ENCODE results near the gene NAV3.
"Not testable (repeated sequence)": the region's sequence is repeated elsewhere in the genome, so short reads cannot be mapped to it uniquely, and the experiment has no call there.

Gene NAV3

DNA sequence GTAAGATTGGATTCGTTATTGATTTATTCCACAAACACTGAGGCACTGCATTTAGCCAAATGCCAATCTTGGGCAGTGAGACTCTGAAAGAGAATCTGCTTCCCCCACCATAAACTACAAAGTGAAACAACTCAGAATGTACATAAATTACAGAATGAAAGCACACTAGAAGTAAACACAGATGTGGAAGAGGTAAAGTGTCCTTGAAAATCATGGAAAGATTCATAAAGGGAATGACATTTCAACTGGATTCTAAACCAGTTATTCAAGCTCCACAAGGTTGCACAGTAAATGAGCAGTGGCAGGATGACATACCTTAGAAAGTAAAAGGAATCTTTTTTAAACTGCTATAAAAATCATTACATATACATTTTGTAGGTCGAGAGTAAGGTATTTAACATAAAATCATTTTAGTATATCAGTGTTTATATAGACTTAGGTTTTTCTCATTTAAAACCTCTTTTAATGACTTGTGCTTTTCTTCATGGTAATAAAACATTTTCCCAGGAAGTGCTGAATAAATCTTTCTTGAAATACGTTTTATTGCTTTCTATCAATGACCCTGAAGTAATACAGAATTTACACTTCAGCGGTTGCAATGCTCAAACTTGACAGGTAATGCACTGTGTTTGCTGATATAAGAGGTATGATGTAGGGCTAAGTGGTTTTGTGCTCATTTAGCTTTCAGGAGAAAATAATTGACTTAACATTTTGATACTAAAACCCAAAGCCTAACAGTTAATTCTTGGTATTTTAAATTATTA lies 270.6 kb downstream of the NAV3 start:
- DNase-seq (ENCODE audit: insufficient read length, low spot score), result no peak

DNA sequence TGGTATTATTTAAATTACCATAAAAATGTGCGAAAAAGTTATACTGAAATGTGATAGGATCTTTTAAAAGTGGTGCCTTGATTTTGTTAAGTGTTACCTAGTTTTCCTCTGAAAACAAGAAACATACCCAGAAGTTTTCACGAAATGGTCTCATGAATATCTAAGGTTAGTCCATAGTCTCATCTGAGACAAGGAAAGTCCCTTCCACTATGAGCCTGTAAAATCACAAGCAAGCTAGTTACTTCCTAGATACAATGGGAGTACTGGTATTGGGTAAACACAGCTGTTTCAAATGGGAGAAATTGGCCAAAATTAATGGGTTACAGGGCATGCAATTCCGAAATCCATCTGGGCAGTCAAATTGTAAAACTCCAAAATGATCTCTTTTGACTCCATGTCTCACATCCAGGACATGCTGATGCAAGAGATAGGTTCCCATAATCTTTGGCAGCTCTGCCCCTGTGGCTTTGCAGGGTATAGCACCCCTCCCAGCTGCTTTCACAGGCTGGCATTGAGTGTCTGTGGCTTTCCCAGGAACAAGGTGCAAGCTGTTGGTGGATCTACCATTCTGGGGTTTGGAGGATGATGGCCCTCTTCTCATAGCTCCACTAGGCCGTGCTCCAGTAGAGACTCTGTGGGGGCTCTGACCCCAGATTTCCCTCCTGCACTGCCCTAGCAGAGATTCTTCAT lies 271.4 kb downstream of the NAV3 start:
- TF ChIP-seq SPI1 (IDR thresholded peaks at IDR 0.05; ENCODE audit: low read depth, low read length) (no peak), POLR2A (IDR thresholded peaks at IDR 0.05; ENCODE audit: low read depth, low read length) (no peak), TAF1 (IDR thresholded peaks at IDR 0.05; ENCODE audit: low read depth, low read length) (no peak), PAX5 (IDR thresholded peaks at IDR 0.05; ENCODE audit: insufficient read depth, low read length, severe bottlenecking) (no peak), POLR2AphosphoS5 (IDR thresholded peaks at IDR 0.05; ENCODE audit: low read depth, low read length) (no peak), POU2F2 (IDR thresholded peaks at IDR 0.05; ENCODE audit: low read depth, low read length) (no peak)
- FAIRE-seq, result no peak

More for the DNA sequence above, 270.6 kb downstream of the NAV3 start:
- FAIRE-seq, result no peak
- TF ChIP-seq POLR2AphosphoS5 (IDR thresholded peaks at IDR 0.05; ENCODE audit: low read depth, low read length), result no peak
- no peak for TF ChIP-seq PAX5 (IDR thresholded peaks at IDR 0.05; ENCODE audit: insufficient read depth, low read length, severe bottlenecking)
- no peak for TF ChIP-seq TAF1 (IDR thresholded peaks at IDR 0.05; ENCODE audit: low read depth, low read length)
- TF ChIP-seq SPI1 (IDR thresholded peaks at IDR 0.05; ENCODE audit: low read depth, low read length), result no peak
- TF ChIP-seq POLR2A (IDR thresholded peaks at IDR 0.05; ENCODE audit: low read depth, low read length), result no peak
- no peak for TF ChIP-seq POU2F2 (IDR thresholded peaks at IDR 0.05; ENCODE audit: low read depth, low read length)

GRCh38 chr12:78102801-78103200 lies 272.1 kb downstream of the NAV3 start:
- DNase-seq (ENCODE audit: insufficient read length, low spot score); FAIRE-seq: not testable (repeated sequence)

More for the DNA sequence above, 271.4 kb downstream of the NAV3 start:
- no peak for DNase-seq (ENCODE audit: insufficient read length, low spot score)

GRCh38 chr12:78115889-78116288 lies 285.2 kb downstream of the NAV3 start:
- FAIRE-seq (no peak), DNase-seq (ENCODE audit: insufficient read length, low spot score) (no peak)
- TF ChIP-seq POLR2A (IDR thresholded peaks at IDR 0.05; ENCODE audit: low read depth, low read length), result no peak
- TF ChIP-seq POU2F2 (IDR thresholded peaks at IDR 0.05; ENCODE audit: low read depth, low read length), result no peak
- TF ChIP-seq POLR2AphosphoS5 (IDR thresholded peaks at IDR 0.05; ENCODE audit: low read depth, low read length), result no peak
- TF ChIP-seq TAF1 (IDR thresholded peaks at IDR 0.05; ENCODE audit: low read depth, low read length), result no peak
- no peak for TF ChIP-seq SPI1 (IDR thresholded peaks at IDR 0.05; ENCODE audit: low read depth, low read length)
- TF ChIP-seq PAX5 (IDR thresholded peaks at IDR 0.05; ENCODE audit: insufficient read depth, low read length, severe bottlenecking), result no peak

- DNase-seq (ENCODE audit: insufficient read length, low spot score) (no peak), FAIRE-seq (no peak)
- no peak for TF ChIP-seq PAX5 (IDR thresholded peaks at IDR 0.05; ENCODE audit: insufficient read depth, low read length, severe bottlenecking)
- TF ChIP-seq TAF1 (IDR thresholded peaks at IDR 0.05; ENCODE audit: low read depth, low read length), result no peak
- no peak for TF ChIP-seq POLR2AphosphoS5 (IDR thresholded peaks at IDR 0.05; ENCODE audit: low read depth, low read length)
- TF ChIP-seq POU2F2 (IDR thresholded peaks at IDR 0.05; ENCODE audit: low read depth, low read length), result no peak
- TF ChIP-seq POLR2A (IDR thresholded peaks at IDR 0.05; ENCODE audit: low read depth, low read length), result no peak
- no peak for TF ChIP-seq SPI1 (IDR thresholded peaks at IDR 0.05; ENCODE audit: low read depth, low read length)
These were observed 287.3 kb downstream of the NAV3 start for GRCh38 chr12:78118036-78118435.

GRCh38 chr12:78118486-78118885 lies 287.8 kb downstream of the NAV3 start:
- DNase-seq (ENCODE audit: insufficient read length, low spot score) (no peak), FAIRE-seq (no peak)
- TF ChIP-seq PAX5 (IDR thresholded peaks at IDR 0.05; ENCODE audit: insufficient read depth, low read length, severe bottlenecking), result no peak

GRCh38 chr12:78119351-78119918 lies 288.7 kb downstream of the NAV3 start:
- FAIRE-seq (no peak), DNase-seq (ENCODE audit: insufficient read length, low spot score) (no peak)
- TF ChIP-seq SPI1 (IDR thresholded peaks at IDR 0.05; ENCODE audit: low read depth, low read length) (no peak), PAX5 (IDR thresholded peaks at IDR 0.05; ENCODE audit: insufficient read depth, low read length, severe bottlenecking) (no peak), POLR2A (IDR thresholded peaks at IDR 0.05; ENCODE audit: low read depth, low read length) (no peak), POLR2AphosphoS5 (IDR thresholded peaks at IDR 0.05; ENCODE audit: low read depth, low read length) (no peak), POU2F2 (IDR thresholded peaks at IDR 0.05; ENCODE audit: low read depth, low read length) (no peak), TAF1 (IDR thresholded peaks at IDR 0.05; ENCODE audit: low read depth, low read length) (no peak)

DNA sequence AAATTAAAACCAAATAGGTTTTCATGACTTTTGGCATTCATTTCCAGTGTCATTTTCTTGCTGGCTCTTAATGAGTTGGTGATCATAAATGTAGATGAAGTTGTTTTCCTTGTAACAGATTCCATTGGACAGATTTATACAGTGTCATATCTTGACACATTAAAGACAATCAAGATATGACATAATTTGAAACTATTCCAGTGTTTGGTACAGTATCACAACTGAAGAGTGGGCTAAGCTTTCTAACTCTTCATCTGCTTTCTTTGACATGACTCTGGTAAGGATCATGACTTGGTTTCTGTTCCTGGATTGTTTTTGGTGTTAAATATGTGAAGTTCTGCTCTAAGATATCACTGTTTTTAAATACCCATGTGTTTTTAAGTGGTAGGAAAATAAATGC lies 289.6 kb downstream of the NAV3 start:
- no peak for DNase-seq (ENCODE audit: insufficient read length, low spot score)
- TF ChIP-seq POLR2AphosphoS5 (IDR thresholded peaks at IDR 0.05; ENCODE audit: low read depth, low read length), result no peak
- TF ChIP-seq POU2F2 (IDR thresholded peaks at IDR 0.05; ENCODE audit: low read depth, low read length), result no peak
- no peak for TF ChIP-seq SPI1 (IDR thresholded peaks at IDR 0.05; ENCODE audit: low read depth, low read length)
- no peak for TF ChIP-seq TAF1 (IDR thresholded peaks at IDR 0.05; ENCODE audit: low read depth, low read length)
- TF ChIP-seq POLR2A (IDR thresholded peaks at IDR 0.05; ENCODE audit: low read depth, low read length), result no peak
- TF ChIP-seq PAX5 (IDR thresholded peaks at IDR 0.05; ENCODE audit: insufficient read depth, low read length, severe bottlenecking), result no peak
- FAIRE-seq, result no peak

GRCh38 chr12:78120866-78121560 lies 290.3 kb downstream of the NAV3 start:
- TF ChIP-seq PAX5 (IDR thresholded peaks at IDR 0.05; ENCODE audit: insufficient read depth, low read length, severe bottlenecking) (no peak), TAF1 (IDR thresholded peaks at IDR 0.05; ENCODE audit: low read depth, low read length) (no peak), POU2F2 (IDR thresholded peaks at IDR 0.05; ENCODE audit: low read depth, low read length) (no peak), SPI1 (IDR thresholded peaks at IDR 0.05; ENCODE audit: low read depth, low read length) (no peak), POLR2AphosphoS5 (IDR thresholded peaks at IDR 0.05; ENCODE audit: low read depth, low read length) (no peak), POLR2A (IDR thresholded peaks at IDR 0.05; ENCODE audit: low read depth, low read length) (no peak)

More at GRCh38 chr12:78120866-78121560, 290.3 kb downstream of the NAV3 start:
- no peak for DNase-seq (ENCODE audit: insufficient read length, low spot score)
- no peak for FAIRE-seq
